Testis (tissue), 3 donors: ENCODE results near the gene SCT. TPM values are rescaled to one million over a fixed set of nuclear protein-coding genes. Genes with fewer than 3 reads are reported as not detected.
A peak's percentile ranks its signal among the peaks of the same experiment; 100 is the strongest.

Source experiments
- DNase-seq: peaks from one replicate; pipeline ENCODE4 v3.0.0-alpha.2; 2019
- H3K27ac ChIP-seq, 2 donors: fragments of 200-600 bp; sonication (generic); one replicate each; pipeline ENCODE4 v1.5.1; 2019
- H3K27me3 ChIP-seq: fragments of 200-600 bp; sonication (generic); one replicate; pipeline ENCODE4 v1.5.1; 2019
- H3K36me3 ChIP-seq: fragments of 200-600 bp; sonication (generic); one replicate; pipeline ENCODE4 v1.5.1; 2017; ENCODE audit warnings: low read depth; ENCODE audit errors: missing control alignments
- H3K4me1 ChIP-seq: fragments of 200-600 bp; sonication (generic); one replicate; pipeline ENCODE4 v1.5.1; 2019
- H3K4me3 ChIP-seq, 2 donors: fragments of 200-600 bp; sonication (generic); one replicate each; pipeline ENCODE4 v1.5.1; 2017 to 2019
- H3K9me3 ChIP-seq: fragments of 200-600 bp; sonication (generic); one replicate; pipeline ENCODE4 v1.5.1; 2017
- POLR2A ChIP-seq: fragments of 450-650 bp; IDR thresholded peaks from one replicate; pipeline ENCODE4 v1.6.1; 2017; ENCODE audit warnings: antibody characterized with exemption, mild to moderate bottlenecking, moderate library complexity
- WGBS, 2 donors: methylation state at CpG; one replicate each; pipeline ENCODE4 v1.1.5; 2018; 5-methylcytosine and 5-hydroxymethylcytosine counted together
- intact Hi-C: fragments of 100-400 bp; cut with DNase I; formaldehyde crosslinking; loops from one replicate; pipeline ENCODE4 v1.15.1; 2023; ENCODE audit warnings: low total_unique reads
- polyA plus RNA-seq: library from polyadenylated mRNA; stranded (reverse); fragments of 350-450 nt; fragmentation: Illumina TruSeq; extraction: RNeasy Lipid Tissue Mini Kit (QIAGEN cat#74804); gene quantifications from one replicate; pipeline ENCODE4 v1.2.3, GENCODE V29; 2014; ENCODE audit warnings: low read depth, low replicate concordance; ENCODE audit not compliant: insufficient read depth
- total RNA-seq, 2 donors: library from RNA; depleted of rRNA; stranded (reverse); fragments of >200 nt; gene quantifications; one replicate each; pipeline ENCODE4 v1.2.3, GENCODE V29; 2016
- TF ChIP-seq, protein P1 (sequence below), 3 experiments: fragments of 450-650 bp in 2 of 3; fragments of 200-600 bp in 1 of 3; sonication (generic) in 1 of 3; IDR thresholded peaks; one replicate each; pipeline ENCODE4 v1.5.1; 2016 to 2019; ENCODE audit warnings: antibody characterized with exemption in 3 of 3, mild to moderate bottlenecking in 2 of 3, moderate library complexity in 1 of 3

The SCT gene
- total and polyA plus RNA-seq, 3 donors from 2014 or later = 1.5 to 9.3 (median 3.4) TPM

DNA sequence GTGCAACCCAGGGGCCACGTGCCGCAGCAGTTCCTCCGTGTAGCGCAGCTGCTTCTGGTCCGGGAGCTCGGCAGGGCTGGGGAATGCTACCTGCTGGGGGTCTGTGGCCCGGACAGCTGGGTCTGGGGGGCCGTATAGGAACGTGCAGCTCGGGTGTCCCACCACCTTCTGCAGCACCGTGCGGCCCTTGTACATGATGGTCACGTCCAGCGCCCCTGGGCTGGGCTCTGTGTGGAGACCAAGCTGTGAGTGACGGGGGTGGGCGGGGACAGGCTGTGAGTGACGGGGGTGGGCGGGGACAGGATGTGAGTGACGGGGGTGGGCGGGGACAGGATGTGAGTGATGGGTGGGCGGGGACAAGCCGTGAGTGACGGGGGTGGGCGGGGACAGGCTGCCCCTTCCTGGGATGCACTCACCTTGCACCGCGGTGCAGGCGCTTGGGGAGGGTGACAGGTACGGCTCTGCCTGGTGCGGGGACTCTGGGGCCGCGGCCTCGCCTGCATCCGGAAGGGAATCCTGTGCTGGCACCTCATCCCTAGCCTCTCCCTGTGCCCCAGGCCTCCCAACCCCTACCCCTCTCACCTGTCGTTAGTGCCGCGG lies 13.5 kb downstream of the SCT start:
- Histone ChIP-seq H3K27ac (peak overlapping the region in 1 of 2 donors; percentile 30), H3K9me3 (no peaks in the 10 kb centered on the region), H3K4me1 (peaks cover 25% of the 10 kb centered on the region), H3K27me3 (no peaks in the 10 kb centered on the region), H3K4me3 (no peak overlapping the region), H3K36me3 (no peaks in the 10 kb centered on the region)
- intact Hi-C loops = no loop called here
- TF ChIP-seq, protein P1, sequence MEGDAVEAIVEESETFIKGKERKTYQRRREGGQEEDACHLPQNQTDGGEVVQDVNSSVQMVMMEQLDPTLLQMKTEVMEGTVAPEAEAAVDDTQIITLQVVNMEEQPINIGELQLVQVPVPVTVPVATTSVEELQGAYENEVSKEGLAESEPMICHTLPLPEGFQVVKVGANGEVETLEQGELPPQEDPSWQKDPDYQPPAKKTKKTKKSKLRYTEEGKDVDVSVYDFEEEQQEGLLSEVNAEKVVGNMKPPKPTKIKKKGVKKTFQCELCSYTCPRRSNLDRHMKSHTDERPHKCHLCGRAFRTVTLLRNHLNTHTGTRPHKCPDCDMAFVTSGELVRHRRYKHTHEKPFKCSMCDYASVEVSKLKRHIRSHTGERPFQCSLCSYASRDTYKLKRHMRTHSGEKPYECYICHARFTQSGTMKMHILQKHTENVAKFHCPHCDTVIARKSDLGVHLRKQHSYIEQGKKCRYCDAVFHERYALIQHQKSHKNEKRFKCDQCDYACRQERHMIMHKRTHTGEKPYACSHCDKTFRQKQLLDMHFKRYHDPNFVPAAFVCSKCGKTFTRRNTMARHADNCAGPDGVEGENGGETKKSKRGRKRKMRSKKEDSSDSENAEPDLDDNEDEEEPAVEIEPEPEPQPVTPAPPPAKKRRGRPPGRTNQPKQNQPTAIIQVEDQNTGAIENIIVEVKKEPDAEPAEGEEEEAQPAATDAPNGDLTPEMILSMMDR (IDR thresholded peaks at IDR 0.05) = no peak
- no peak for TF ChIP-seq POLR2A
- DNase-seq = peak; percentile 89
- WGBS, 2 donors = 38 to 73% methylated on average over 19 to 23 of the region's 36 CpGs

- H3K27me3 ChIP-seq = no peaks in the 10 kb centered on the region
- peaks cover 25% of the 10 kb centered on the region for H3K4me1 ChIP-seq
- 82 to 89% methylated on average over 2 to 10 of the region's 10 CpGs for WGBS, 2 donors
- peak overlapping the region in 1 of 2 donors; percentile 24 for H3K27ac ChIP-seq
- no peaks in the 10 kb centered on the region for H3K9me3 ChIP-seq
- TF ChIP-seq POLR2A = no peak
- TF ChIP-seq, protein P1 (IDR thresholded peaks at IDR 0.05) = no peak
- H3K36me3 ChIP-seq = no peaks in the 10 kb centered on the region
- intact Hi-C loops = no loop called here
- no peak for DNase-seq
- H3K4me3 ChIP-seq = no peak overlapping the region
Measured at GRCh38 chr11:612961-613300, 14.1 kb downstream of the SCT start.

GRCh38 chr11:612201-612960 lies 14.6 kb downstream of the SCT start:
- H3K36me3 ChIP-seq = no peaks in the 10 kb centered on the region
- H3K9me3 ChIP-seq = no peaks in the 10 kb centered on the region
- WGBS, 2 donors = 76 to 82% methylated on average over 6 to 26 of the region's 27 CpGs
- H3K4me1 ChIP-seq = peaks cover 25% of the 10 kb centered on the region
- no peak overlapping the region for H3K4me3 ChIP-seq
- peak overlapping the region in 1 of 2 donors; percentile 24 for H3K27ac ChIP-seq
- no peaks in the 10 kb centered on the region for H3K27me3 ChIP-seq
- TF ChIP-seq, protein P1 (IDR thresholded peaks at IDR 0.05) = peak in 1 of 3 experiments; percentile 23
- no peak for TF ChIP-seq POLR2A
- intact Hi-C loops = no loop called here
- DNase-seq = peak; percentile 33

DNA sequence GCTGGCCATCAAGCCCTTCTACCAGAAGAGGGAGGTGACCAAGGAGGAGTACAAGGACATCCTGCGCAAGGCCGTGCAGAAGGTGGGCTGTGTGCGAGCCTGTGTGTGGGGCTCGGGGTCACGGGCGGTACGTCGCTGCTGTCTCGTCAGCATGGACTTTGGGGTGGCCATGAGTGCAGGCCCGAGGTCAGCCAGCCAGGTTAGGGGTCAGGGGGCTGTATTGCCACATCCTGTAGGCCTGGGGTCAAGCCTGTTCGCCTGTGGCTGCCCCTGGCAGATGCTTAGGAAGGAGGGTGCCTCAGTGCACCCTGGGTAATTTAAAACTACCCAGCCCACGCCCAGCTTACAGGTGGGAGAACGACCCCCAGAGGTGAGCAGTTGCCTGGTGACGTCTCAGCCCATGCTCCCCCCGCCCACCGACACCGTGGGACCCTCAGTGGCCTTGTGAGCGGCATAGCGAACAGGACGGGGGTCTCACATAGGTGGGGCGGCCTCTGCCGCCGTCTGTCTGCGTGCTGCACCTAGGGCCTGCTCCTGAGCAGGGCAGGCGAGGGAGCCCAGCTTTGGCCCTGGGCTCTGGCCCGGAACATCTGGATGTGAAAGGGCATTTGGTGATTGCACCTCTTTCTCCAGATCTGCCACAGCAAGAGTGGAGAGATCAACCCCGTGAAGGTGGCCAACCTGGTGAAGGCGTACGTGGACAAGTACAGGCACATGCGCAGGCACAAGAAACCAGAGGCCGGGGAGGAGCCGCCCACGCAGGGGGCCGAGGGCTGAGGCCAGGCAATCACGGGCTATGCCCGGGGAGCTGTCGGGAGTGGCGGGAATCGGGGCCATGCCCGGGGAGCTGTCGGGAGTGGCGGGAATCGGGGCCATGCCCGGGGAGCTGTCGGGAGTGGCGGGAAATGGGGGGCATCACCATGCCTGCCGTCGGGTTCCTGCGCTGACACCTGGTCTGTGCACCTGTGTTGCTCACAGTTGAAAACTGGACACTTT lies 15.7 kb downstream of the SCT start:
- TF ChIP-seq, protein P1 (IDR thresholded peaks at IDR 0.05) = no peak
- TF ChIP-seq POLR2A = no peak
- Histone ChIP-seq H3K4me1 (peaks cover 25% of the 10 kb centered on the region), H3K9me3 (no peaks in the 10 kb centered on the region), H3K27ac (no peak overlapping the region), H3K36me3 (no peaks in the 10 kb centered on the region), H3K27me3 (no peaks in the 10 kb centered on the region), H3K4me3 (no peak overlapping the region)
- DNase-seq = peak; percentile 55
- 70 to 86% methylated on average over 27 to 49 of the region's 49 CpGs for WGBS, 2 donors
- intact Hi-C loops = no loop called here
